GM21367 (cell line): ENCODE measurements around the gene HDGFL3.

Experiments used
- ATAC-seq: cut with Tn5 transposase; IDR thresholded peaks from one replicate; pipeline ENCODE4 v1.9.1; 2021; ENCODE audit not compliant: unreplicated experiment

Gene HDGFL3

DNA sequence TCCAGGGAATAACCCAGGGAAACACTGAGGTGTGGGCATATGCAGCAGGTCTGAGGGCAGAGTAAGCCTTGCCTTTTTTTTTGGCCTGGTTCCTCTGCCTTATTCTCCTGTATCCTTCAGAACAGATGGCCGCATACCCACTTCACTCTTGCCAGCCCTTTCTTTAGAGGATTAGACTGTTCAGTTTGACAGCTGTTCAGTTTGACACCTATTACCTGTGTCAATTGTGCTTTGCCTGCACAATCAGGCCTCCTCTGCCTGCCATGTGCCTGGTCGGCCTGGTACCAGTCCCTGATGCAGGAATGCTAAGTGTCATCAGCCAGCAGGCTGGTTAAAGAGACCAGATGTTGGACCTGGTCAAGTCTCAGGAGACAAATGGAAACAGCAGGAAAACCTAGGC, 77.8 kb downstream of the HDGFL3 start:
- ATAC-seq = no peak

DNA sequence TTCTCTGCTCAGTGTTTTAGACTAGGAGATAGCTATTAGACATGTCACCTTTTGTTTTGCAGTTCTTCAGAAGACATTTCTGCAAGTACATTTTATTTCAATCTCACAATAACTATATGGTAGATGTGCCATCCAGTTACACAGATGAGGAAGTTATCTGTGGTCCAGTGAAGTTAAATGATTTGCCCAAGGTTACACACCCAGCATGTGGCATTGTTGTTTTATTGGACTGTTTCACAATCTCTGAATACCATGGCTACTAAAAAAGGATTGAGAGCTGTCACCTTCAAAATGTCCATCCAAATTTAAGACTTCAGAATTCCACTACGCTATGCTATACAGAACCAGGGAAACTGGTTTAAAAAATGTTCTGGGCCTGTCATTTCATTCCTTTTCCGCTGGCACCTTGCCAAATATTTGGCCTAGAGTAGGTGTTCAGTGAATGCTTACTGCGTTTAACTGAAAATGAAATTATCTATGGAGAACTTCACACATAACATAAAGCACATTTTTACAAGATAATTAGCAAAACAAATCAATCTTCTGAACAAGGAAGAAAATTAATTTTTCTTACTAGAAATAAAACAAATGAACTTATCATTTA, 80.0 kb downstream of the HDGFL3 start:
- no peak for ATAC-seq

DNA sequence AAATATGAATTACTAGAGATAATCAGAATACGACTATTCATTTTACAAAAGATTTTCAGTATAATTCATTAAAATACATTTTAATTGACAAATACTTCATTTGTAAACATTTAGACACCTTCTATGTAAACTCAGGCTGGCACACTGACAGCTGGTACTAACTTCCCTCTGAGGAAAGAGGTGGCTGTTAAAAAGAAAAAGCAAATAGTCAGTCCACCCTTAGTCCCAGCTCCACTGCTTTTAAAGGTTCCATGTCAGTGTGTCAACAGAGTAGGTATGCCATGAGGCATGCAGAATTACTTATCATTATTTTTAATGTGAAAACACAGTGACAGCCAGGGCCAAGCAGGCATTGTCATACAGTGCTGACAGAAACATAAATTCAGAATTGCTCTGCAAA, 84.1 kb downstream of the HDGFL3 start:
- ATAC-seq = no peak

DNA sequence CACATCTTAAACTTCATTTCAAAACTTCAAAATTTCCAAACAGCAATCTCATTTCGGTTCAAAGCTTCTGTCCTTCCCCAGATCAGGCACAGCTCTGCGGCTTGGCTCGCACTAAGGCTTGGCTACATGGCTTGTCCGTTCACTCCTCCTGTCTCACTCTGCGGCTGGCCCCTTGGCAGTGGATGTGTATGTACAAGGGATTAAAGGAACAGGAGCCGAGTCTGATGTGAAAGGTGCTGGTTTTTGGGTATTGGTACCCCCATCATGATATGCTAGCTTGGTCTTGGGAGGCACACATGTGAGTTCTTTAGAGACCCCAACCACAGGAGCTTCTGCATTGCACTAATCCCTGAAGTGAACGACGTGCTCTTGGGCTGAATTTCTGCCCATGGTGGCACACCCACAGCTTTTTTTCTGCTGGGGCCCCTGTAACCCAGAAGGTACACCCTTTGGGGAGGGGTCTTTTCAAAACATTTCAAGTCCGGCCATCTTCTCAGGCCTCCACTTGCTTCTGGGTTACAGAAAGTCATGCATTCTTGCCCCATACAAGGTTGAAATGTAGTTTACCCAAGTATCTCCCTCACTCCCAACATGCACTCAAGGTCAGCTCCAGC, 87.5 kb downstream of the HDGFL3 start:
- ATAC-seq = no peak

DNA sequence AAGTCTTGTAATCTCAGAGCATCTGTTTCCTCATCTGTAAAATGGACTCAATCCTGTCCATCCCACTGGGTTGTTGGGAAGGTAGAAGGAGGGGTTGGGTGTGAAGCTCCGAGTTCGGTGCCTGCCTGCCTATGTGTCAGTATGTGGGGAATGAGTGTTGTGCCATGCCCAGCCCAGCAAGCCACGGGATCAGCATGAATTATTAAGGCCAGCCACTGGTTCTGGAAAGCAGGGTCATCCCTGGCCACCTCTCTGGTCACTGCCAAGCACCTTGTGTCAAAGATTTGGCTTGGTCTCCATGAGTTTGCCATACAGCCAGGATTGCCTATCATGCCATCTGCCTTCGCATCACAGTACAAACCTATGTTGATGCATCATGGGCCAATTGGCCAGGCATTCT, 88.7 kb downstream of the HDGFL3 start:
- no peak for ATAC-seq

DNA sequence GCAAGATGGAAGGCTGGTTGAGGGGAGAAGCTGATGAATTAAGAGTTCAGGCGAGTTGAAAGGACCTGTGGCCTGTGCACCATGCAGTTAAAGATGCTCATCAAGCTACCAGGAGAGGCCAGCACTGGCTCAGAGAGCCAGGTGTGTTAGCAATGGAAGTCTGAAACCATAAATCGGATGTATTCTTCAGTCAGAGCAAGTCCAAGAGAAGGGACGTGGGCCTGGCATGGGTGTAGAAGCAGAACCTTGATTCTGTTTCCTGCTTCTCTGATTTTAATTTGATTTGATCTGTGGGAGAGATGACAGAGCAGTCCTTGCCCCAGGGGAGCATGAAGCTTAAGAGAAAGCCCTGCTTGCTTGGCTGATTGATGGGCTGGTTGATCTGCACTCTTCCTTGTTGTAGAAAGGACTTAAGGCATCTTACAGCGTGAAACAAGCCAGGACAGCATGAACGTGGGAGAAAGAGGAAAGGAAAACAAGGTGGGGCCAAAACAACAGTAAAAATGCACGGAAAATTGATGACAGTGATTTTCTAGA, 89.3 kb downstream of the HDGFL3 start:
- no peak for ATAC-seq

DNA sequence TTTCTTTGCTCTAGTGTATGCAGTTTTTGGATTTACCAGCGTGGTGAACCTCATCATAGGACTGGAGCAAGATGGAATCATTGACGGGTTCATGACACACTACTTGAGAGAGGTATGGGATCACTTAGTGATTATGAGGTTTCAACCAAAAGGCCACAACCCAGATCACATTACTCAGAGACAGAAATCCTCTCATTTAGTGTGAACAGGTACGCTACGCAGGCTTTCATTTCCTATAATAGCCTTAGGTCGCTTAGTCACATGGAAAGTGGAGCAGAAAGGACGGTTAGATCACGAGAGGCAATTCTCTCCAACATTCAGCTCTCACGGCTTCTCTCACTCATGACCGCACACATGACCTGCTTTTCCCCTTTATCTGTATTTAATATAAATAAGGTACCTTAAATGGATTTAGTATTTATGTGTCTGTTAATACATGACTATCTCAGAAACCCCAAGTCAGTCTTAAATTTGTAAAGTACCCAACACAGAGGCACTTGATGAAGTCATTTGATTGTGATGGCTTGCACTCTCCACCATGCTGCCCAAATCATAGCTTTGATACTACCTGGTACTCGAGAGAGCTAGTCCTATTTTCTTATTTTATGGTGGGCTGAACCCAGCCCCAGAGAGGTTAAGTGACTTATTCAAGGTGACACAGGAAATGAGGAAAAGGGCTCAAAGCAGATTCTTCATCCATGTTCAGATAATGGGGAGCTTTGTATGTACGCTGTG, 91.6 kb downstream of the HDGFL3 start:
- ATAC-seq = peak; percentile 60

DNA sequence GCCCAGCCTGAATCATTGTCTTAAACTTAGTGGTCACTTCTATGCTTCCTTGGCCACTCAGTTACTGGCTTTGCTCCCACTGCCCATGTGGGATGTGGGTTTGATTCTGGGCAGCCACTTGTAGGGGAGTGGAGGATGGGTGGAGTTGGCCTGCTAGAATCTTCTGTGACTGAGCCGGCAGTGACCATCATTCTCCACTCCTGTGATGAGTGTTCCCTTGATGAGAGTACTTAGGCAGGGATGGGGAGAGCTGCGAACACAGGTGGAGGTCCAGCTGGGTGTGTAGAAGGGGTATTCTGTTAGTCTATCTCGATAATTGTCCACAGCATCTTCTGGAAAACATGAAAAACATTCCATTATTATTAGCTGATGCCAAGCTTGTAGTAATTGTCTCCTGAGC, 92.2 kb downstream of the HDGFL3 start:
- ATAC-seq = no peak

DNA sequence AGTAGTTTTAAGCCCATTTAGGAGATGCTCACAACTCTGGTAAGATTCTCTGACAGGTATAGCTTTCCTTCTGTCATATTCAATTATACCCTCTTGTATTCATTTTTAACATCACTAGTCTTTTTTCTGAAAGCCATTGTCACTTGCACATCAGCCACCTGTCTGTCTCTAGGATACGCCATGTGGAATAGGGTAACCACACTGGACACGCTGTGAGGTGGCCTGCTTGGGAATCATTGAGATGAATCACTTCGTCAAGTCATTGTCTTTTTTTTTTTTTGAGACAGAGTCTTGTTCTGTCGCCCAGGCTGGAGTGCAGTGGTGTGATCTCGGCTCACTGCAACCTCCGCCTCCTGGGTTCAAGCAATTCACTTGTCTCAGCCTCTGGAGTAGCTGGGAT, 92.8 kb downstream of the HDGFL3 start:
- ATAC-seq = no peak

DNA sequence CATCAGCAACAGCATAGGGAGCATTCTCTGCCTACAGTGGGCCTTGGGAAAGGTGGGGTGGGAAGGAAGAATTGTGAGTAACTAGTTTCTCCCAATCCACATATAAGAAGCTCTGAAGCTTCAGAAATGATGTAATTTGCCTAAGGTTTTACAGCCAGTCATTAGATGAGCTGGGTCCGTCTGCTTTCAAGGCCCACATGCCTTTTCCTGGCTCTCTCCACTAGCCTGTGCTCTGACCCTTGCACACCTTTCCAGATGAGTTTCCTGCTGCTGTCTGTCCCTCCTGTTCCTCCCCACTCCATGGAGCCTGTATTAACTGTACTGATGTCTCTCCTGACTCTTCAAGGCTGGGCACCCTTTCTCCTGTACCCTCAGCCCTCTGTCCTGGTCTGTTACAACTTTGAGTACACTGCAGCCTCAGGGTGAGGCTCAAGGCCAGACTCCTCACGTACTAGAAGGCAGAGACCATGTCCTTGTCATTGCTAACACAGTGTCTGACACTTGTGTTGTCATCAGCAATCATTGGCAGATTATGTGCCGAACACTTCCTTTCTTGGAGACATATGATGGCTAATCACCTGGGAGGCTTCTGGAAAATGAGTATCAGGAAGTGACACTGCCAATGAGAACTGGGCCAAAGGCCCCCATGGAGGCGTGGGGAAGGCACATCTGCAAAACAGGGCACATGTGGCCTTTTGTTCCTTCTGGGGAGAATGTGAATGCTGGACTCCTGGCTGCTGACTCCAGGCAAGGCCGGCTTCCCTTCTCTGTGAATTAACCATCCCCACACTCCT, 93.5 kb downstream of the HDGFL3 start:
- ATAC-seq = no peak

DNA sequence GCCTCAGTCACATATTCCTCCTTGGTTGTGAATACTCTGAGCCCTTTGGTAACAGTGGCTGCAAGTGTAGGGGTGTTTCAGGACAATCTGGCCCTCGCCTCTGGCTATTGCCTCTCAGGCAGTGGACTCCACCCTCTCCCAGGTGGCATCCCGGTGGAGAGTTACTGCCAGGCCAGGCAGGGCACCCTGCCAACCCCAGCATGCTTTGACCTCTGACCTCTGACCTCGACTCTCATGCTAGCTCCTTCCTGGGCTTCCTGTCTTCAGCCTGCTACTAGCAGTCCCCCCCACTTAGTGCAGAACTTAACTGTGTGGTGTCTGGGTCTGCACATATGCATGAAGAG, 94.7 kb downstream of the HDGFL3 start:
- no peak for ATAC-seq

DNA sequence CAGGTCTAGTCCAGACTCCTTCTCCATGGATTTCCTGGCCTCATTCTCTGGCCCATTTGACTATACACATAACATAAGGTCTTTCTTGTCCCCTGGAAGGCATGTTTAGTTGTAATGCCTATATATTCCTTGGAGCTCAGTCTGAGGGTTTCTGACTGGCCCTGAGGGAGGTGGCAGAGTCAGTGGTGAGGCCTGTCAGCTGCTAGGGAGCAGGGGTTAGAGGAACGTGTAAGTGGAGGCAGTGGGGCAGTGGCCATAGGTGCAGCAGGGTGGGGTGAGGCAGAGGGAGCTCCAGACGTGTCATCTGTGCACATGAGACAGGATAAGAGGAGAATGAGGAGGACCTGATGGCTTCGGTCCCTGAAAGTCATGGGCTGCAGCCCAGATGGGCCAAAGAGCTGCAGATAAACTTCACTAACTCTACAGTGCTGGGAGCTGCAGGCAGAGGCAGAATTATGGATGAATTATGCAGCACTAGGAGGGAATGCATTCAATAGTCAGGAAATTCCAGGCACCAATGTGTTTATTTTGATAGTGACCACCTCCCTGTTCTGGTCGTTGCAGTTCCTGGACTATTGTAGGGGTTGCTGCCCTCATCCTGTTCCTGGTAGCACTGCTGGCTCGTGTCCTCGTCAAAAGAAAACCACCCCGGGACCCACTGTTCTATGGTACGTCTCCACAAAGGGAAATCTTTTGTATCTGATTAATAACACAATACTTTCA, 95.2 kb downstream of the HDGFL3 start:
- no peak for ATAC-seq

DNA sequence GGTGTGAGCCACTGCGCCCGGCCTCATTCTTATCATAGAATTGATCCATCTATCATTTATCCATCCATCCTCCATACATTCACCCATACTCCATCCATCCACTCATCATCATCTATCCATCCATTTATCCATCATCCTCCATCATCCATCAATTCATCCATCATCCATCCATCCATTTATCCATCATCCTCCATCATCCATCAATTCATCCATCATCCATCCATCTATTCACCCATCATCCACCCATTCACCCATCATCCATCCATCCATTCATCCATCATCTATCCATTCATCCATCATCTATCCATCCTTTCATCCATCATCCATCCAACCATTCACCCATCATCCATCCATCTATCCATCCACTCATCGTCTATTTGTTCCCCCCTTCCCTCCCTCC, 96.5 kb downstream of the HDGFL3 start:
- ATAC-seq = no peak

DNA sequence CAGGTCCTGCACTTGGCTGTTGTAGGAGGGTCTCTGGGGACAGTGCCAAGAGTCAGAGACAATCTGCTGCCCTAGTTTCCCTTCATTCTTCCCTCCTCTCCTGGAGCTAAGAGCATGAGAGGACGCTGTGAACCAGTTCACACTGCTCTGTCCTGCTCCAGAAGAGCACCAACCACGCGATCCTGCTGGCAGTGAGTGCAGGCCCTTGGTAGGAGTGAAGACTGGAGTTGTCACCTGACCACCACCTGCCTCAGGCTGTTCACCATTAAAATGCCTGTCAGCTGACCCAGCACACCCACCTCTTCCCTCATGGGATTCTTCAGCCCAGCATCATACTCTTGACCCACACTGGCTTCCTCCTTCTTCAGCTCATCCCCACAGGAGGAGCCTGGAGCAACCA, 97.2 kb downstream of the HDGFL3 start:
- ATAC-seq = no peak

DNA sequence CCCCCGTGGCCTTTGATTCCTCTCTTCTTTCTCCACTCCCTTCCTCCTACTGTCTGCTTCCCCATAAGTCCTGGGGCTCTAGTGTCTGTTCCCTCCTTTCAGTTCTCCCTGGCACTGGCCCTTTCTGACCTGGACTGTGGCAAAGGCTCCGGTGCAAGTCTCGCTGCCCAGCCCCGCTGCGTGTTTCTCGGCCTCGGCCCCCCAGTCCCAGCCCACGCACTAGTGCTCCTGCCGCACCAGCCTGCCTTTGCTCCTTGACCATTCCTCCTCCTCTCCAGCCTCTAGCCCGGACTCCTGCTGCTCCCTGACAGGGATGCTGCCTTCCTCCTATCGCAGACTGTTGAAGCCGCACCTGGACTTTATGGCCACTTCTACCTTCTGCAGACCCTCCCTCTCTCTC, 98.1 kb downstream of the HDGFL3 start:
- no peak for ATAC-seq

DNA sequence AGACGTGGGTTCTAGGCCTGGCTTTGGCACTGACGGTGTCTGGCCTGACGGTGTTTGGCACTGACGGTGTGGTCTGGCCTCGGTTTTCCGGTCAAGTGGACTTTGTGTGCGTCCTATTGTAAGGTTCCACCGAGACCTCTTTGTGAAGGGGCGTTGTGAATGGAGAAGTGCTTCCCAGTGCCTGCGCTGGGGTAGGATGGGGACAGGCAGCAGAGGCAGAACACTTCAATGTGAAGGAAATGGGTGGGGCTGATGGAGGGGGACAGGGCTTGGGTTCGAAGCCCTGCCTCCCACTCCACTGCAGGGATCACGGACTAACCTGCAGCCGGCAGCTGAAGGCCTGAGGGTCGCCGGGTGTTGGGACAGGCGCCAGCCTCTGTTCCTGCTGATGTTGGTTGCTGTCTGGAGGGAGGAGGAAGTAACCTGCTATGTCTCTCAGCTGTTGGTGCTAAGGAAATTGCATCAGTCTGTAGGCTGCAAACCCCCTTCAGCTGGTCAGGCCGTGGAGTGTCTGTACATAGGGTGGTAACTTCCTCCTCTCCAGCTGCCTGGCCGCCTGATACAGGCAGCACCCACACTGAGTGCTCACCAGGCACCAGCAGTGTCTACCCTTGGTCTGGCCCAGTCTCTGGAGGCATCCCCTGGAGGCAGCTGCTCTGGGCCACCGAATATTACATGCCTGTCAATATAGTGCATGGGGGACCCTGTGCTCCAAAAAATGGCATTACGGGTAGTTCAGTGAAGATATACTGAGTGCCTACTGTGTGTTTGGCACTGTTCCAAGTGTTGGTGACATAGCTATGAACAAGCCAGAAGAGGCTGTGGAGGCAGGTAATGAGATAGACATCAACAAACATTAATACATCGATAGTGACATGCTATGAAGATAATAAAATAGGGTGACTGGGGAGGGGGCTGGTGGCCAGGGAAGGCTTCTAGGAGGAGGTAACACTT, 99.1 kb downstream of the HDGFL3 start:
- ATAC-seq = peak; percentile 76

DNA sequence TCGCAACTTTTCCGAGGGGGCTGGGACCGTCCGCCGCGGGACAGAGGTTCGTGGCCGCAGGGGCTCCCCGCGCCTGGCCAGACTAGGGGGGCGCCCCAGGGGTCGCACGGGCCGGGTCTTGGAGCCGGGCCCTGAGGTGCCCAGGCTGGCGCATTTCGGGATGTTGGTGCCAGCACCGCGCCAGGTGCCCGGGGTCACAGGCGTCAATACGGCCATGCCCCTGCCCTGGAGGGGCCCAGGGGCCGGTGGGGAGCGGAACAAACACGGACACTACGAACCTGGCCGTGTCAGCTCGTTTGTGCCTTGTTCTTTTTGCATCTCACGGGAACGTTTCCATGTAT, 99.8 kb downstream of the HDGFL3 start:
- no peak for ATAC-seq

DNA sequence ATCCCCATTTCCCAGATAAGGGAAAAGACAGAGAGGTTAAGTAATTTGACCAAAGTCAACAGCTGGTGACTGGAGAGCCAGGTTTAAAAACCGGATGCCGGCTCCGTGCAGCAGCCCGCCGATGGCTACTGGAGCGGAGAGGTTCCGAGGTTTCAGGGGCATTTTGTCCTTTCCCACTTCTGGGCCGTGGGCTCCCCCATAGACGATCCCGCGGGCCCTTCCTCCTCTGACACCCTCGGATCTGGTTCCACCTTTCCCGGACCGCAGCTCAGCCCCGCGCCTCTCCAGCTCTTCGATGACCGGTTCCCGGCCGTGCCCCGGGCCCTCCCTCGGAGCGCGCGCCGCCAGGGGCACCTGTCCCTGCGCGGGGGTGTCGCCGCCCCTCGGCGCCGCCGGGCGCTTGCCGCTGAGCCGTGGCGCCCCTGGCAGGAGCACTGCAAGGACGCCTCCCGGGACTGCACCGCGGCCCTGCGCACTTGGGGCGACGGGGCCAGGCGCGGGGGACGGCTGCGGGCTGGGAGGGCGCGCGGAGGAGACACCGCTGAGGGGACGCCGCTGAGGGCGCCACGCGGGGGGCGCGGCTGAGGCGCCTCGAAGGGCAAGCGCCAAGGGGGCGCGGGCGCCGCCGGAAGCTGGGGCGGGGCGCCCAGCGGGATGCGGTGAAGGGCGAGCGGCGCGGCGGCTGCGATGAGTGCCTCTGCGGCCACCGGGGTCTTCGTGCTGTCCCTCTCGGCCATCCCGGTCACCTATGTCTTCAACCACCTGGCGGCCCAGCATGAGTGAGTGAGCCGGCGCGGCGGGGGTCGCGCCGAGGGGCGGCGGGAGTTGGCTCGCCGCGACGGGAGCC, 100.4 kb downstream of the HDGFL3 start, which contains the start of gene TM6SF1:
TSS of gene TM6SF1 (plus strand) at position 652 of the 847 bp plus-strand sequence. CDS start at position 688, 36 bp downstream.
- no peak for ATAC-seq

DNA sequence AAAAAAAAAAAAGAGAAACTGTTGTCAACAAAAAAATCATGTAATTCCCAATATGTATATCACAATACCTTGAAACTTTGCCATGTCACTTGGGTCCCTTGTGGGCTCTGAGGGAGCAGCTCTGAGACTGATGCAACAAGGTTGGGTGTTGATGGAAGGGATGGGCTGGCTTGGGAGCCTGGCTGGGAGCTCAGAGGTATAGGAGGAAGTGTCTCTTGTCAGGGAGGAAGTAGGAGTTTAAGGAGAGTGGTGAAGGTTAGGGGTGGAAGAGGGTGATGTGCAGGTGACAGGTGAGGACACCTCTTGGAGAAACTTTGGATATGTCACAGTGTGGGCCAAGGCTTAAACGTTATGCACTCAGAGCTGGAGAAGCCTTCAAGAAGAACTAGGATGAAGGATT, 102.2 kb downstream of the HDGFL3 start:
- no peak for ATAC-seq
